Left cardiac atrium (tissue), 4 donors: ENCODE data around the gene ARRDC1. TPM values are rescaled to one million over a fixed set of nuclear protein-coding genes. Genes with fewer than 3 reads are reported as not detected.
"Not testable (repeated sequence)": the region's sequence is repeated elsewhere in the genome, so short reads cannot be mapped to it uniquely, and the experiment has no call there.

Experiments used
- ATAC-seq, 2 donors: fragments of 200-7000 bp; cut with Tn5 transposase; one replicate each; pipeline ENCODE4 v1.9.1; 2020; ENCODE audit warnings: mild to moderate bottlenecking in 2 of 2, moderate library complexity in 2 of 2
- DNase-seq: peaks from one replicate; pipeline ENCODE4 v3.0.0-alpha.2; 2020
- intact Hi-C, 2 donors: fragments of 100-400 bp; cut with DNase I; formaldehyde crosslinking; loops; one replicate each; pipeline versions ENCODE4 v1.14.1 to v1.15.1; 2022 to 2023
- total RNA-seq, 2 donors: library from RNA; stranded (reverse); fragmentation: NEBNext Ultra II Directional; extraction: Animal tissue kit (Norgen Biotek cat#: 25700); gene quantifications; one replicate each; pipeline ENCODE4 v1.2.1, GENCODE V29; 2021
- donor health status: DM: no; HTN: yes; CAD: no.
- donor health status: DM: no; HTN: yes; CAD: no; lungs with severe emphysema.
- donor health status: DM: yes; HTN: yes; CAD: no.
- donor health status: Dilated cardiomyopathy.

Gene ARRDC1
- total RNA-seq, 2 donors from 2014 or later = 17.3 to 20.0 TPM

GRCh38 chr9:137581361-137582285, 23.9 kb upstream of the ARRDC1 start:
- intact Hi-C loops = no loop called here
- no peak for ATAC-seq
- DNase-seq = no peak

- no peak for DNase-seq
- ATAC-seq = no peak
- intact Hi-C loops = no loop called here
These were observed 23.1 kb upstream of the ARRDC1 start for GRCh38 chr9:137582286-137582860.

- ATAC-seq (no peak), DNase-seq (no peak)
- intact Hi-C loops = no loop called here
These were observed 22.1 kb upstream of the ARRDC1 start for GRCh38 chr9:137583347-137583746.

DNA sequence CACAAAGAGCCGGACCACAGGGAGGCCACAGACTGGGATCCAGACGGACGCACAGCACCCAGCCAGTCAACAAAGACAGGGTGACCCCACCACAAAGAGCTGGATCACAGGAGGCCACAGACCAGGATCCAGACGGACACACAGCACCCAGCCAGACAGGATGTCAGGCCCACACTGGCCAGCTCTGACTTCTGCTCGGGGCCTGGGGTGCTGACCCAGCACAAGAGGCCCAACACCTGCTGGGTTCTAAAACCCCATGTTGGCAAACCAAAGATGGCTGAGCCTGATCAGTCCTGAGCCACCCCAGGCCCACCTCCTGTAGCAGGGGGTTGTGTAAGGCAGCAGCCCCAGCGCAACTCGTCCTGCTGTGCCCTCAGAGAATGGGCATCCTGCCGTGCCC, 21.5 kb upstream of the ARRDC1 start:
- intact Hi-C loops = no loop called here
- DNase-seq (no peak), ATAC-seq (no peak)

DNA sequence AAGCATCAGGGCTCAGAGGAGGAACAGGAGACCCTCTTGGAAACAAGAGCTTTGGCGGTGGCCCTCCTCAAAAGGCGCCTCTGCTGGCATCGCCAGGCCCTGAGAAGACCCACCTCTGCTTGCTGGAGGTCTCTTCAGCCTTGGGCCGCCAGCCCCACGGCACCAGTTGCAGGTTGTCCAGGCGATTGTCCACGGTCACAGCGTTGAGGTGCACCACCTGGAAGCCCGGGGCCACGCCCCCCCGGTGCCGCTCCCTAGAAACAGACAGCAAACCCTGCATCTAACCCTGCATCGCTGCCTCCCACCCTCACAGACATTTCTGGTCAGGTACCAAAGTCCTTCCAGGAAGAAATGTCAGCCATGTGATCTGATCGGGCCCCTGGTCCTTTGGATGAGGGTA, 18.6 kb upstream of the ARRDC1 start:
- ATAC-seq (no peak), DNase-seq (no peak)
- intact Hi-C loops = no loop called here

DNA sequence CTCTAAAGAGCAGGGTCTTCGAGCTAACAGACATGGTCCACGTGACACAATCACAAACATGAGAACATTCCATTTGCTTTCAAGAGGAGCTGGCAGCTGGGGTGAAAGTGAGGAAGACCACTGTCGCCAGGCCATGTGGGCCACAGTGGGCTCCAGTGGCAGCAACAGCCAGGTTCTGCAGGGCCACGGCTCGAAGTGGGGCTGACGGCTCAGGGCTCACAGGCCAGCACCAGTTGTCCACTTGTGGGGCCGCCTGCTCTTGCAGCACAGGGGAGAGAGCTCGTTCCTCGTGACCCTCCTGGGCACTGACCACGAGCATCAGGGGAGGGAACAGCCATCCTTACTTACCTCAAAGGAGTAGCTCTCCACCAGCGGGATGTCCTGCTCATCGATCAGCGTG, 17.2 kb upstream of the ARRDC1 start:
- ATAC-seq = no peak
- DNase-seq = no peak
- intact Hi-C loops = no loop called here

- intact Hi-C loops = no loop called here
- ATAC-seq (no peak), DNase-seq (no peak)
These were observed 16.6 kb upstream of the ARRDC1 start for GRCh38 chr9:137588891-137589290.

DNA sequence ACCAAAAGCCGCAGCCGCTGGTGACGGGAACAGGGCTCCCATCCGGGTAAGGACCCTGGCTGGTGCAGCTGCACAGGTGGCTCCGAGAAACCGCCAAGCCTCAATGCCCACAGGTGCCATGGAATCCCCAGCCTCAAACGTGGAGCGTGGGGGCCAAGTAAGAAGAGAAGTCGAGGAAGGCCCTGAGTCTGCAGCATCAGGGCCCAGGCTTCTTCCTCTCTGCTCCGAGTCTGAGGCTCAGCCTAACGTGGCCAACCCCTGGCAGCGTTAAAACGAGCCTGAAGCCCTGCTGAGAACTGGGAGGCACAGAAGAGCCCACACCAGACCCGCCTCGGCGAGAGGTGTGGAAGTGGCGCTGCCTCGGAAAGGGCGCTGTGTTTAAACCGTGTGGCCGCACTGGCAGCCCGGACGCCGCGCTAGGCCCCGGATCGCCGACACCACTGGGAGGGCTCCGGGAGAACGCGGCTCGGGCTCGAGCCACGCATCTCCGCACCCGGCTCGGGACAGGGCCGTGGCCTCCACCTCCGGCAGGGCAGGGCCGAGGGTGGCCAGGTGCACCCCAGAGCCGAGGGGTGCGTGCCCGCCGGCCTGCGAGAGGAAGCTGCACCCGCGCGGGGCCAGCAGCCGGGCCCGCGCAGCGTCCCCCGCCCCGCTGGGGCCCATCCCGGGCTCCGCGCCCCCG, 15.9 kb upstream of the ARRDC1 start:
- ATAC-seq (no peak), DNase-seq (no peak)
- intact Hi-C loops = no loop called here

DNA sequence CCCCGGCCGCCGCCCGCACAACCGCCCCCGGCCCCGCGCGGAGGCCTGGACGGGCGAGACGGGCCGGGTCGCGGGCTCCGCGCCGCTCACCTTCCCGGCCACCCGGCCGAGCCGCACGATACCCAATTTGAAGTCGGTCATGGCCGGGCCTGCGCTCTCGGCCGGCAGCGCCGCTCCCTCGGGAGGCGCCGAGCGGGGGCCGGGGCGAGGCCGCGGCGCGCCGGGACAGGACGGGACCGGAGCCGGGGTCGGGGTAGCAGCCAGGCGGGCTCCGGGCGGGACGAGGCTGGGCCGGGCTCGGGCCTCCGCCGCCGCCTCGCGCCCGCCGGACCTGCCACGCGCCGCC, 15.4 kb upstream of the ARRDC1 start:
- DNase-seq (no peak), ATAC-seq (no peak)
- intact Hi-C loops = no loop called here

GRCh38 chr9:137590469-137591383, 14.8 kb upstream of the ARRDC1 start, which contains the start of gene ZMYND19:
Gene ZMYND19 (minus strand): TSS chr9:137590512. CDS start chr9:137590263, 249 bp downstream.
- ATAC-seq (peak; percentile 99 to 100), DNase-seq (peak; percentile 92)
- intact Hi-C loops = no loop called here

DNA sequence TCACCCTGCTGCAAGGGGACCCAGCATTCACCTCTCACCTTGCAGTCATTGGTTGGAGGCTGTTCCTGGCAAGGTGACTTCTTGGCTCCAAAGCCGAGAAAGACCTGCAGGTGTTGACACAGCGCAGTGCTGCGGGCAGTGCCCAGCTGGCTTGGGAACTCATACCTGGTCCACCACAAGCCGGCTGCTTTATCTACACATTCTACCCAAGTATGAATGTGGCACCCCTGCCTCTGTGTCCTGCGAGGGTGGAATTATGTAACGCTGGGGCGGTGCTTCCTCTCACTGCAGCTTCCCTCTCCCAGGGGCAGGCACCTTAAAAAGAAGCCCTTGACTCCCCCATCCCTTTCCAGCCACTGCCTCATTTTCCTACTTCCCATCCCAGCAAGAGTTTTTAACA, 12.7 kb upstream of the ARRDC1 start:
- no peak for ATAC-seq
- intact Hi-C loops = no loop called here
- DNase-seq = no peak

GRCh38 chr9:137593176-137593575, 12.3 kb upstream of the ARRDC1 start:
- intact Hi-C loops = no loop called here
- DNase-seq (no peak), ATAC-seq (no peak)

GRCh38 chr9:137596577-137596976, 8.9 kb upstream of the ARRDC1 start:
- ATAC-seq, intact Hi-C loops, DNase-seq: not testable (repeated sequence)

GRCh38 chr9:137598943-137599342, 6.5 kb upstream of the ARRDC1 start:
- no peak for ATAC-seq
- no peak for DNase-seq
- intact Hi-C loops = no loop called here

DNA sequence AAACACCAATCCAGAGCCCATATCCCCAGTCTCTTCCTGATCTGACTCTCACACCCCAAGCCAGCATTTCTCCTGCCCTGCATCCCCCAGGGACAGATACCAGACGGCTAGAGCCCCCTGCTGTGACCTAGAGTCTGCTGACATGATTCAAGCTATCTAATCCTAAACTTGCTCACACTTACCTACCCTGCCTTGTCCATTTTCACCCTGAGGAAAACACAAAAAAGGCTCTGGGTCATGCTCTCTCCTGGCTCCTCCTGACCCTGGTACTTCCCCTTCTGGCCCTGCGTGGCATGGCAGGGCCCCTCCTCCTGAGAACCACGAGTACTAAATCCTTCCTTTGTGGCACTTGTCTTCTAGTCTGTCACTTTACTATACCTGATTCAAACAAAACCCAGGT, 2.8 kb upstream of the ARRDC1 start:
- no peak for DNase-seq
- intact Hi-C loops = no loop called here
- ATAC-seq = no peak

DNA sequence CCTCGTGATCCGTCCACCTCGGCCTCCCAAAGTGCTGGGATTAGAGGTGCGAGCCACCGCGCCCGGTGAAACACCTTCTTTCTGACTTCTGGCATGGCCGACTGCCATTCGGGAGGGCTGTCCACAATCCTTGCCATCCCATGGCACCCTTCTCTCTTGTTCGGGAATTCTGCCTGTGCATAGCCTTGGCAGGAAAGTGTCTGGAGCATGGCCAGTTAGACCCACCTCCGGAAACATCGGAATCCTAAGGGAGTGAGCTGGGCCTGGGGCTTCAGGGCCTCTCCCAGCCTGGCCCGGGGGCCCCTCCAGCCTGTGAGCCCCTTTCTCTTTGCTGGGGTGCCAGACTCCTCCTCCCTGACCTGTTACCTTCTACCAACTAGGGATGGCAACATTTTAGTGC, 1.6 kb upstream of the ARRDC1 start:
- no peak for ATAC-seq
- intact Hi-C loops = no loop called here
- no peak for DNase-seq

DNA sequence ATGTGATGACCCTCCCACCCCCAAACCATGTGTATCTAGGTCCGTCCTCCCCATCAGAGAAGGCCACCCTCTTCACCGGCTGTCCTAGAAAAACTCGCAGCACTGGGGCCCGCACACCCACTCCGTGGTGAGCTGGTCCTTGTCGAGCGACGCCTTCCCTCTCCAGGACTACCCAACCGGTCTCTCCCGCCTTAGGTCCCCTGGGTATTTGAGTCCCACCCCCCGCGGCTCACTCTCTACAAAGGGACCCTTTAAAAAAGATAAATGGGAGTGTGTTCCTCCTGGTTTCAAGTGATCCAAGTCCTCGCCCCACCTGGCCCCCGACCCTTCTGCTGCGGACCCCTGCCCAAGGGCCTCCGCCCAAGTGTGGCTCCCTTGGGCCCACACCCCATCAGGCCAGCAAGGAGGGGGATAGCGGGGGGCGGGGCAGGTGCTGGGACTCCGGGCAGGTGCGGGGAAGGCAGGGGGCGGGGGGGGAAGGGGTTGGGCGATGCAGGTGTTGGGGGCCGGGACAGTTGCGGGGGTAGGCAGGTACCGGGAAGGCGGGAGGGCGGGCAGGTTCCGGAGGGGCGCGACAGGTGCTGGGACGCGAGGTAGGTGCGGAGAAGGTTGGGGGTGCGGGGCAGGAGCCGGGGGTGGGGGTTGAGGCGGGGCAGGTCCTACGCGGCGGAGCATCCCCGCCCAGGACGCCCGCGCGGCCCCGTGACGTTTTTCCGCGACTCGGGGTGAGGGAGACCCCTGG, 970 bp upstream of the ARRDC1 start:
- peak in 1 of 2 donors; percentile 0 for ATAC-seq
- intact Hi-C loops = no loop called here
- no peak for DNase-seq

GRCh38 chr9:137606005-137606621, 627 bp downstream of the ARRDC1 start:
- intact Hi-C loops = no loop called here
- ATAC-seq (peak; percentile 0 to 4), DNase-seq (no peak)
